HG03571 (cell line): Measurements from ENCODE around the gene FBXL20.
"Not testable (repeated sequence)": the region's sequence is repeated elsewhere in the genome, so short reads cannot be mapped to it uniquely, and the experiment has no call there.

Source experiments
- ATAC-seq: cut with Tn5 transposase; IDR thresholded peaks from one replicate; pipeline ENCODE4 v1.9.1; 2021; ENCODE audit not compliant: unreplicated experiment

FBXL20 gene

GRCh38 chr17:39334008-39334744, 67.2 kb downstream of the FBXL20 start:
- ATAC-seq: not testable (repeated sequence)

- ATAC-seq: no peak
Observed at GRCh38 chr17:39332092-39332491, 69.3 kb downstream of the FBXL20 start.

- no peak for ATAC-seq
Observed at GRCh38 chr17:39328815-39329214, 72.6 kb downstream of the FBXL20 start.

- no peak for ATAC-seq
Observed at GRCh38 chr17:39327109-39327508, 74.3 kb downstream of the FBXL20 start.

GRCh38 chr17:39325528-39326240, 75.7 kb downstream of the FBXL20 start:
- no peak for ATAC-seq

- ATAC-seq: no peak
Observed at GRCh38 chr17:39318636-39319035, 82.8 kb downstream of the FBXL20 start.

- ATAC-seq: no peak
Observed at GRCh38 chr17:39306509-39307212, 94.8 kb downstream of the FBXL20 start.

GRCh38 chr17:39305978-39306377, 95.4 kb downstream of the FBXL20 start:
- ATAC-seq: no peak

GRCh38 chr17:39304188-39304587, 97.2 kb downstream of the FBXL20 start:
- no peak for ATAC-seq

GRCh38 chr17:39294060-39294459, 107.4 kb downstream of the FBXL20 start:
- no peak for ATAC-seq

- not testable (repeated sequence) for ATAC-seq
Observed at GRCh38 chr17:39292546-39292945, 108.9 kb downstream of the FBXL20 start.

GRCh38 chr17:39286513-39286912, 114.9 kb downstream of the FBXL20 start:
- not testable (repeated sequence) for ATAC-seq

GRCh38 chr17:39284685-39285084, 116.7 kb downstream of the FBXL20 start:
- ATAC-seq: no peak

GRCh38 chr17:39283896-39284295, 117.5 kb downstream of the FBXL20 start:
- no peak for ATAC-seq

GRCh38 chr17:39283098-39283497, 118.3 kb downstream of the FBXL20 start:
- ATAC-seq: no peak

- ATAC-seq: no peak
Observed at GRCh38 chr17:39281806-39282205, 119.6 kb downstream of the FBXL20 start.

GRCh38 chr17:39278246-39278645, 123.2 kb downstream of the FBXL20 start:
- ATAC-seq: not testable (repeated sequence)

- ATAC-seq: no peak
Observed at GRCh38 chr17:39277110-39277509, 124.3 kb downstream of the FBXL20 start.

- ATAC-seq: no peak
Observed at GRCh38 chr17:39276113-39276512, 125.3 kb downstream of the FBXL20 start.

GRCh38 chr17:39271546-39271945, 129.9 kb downstream of the FBXL20 start:
- no peak for ATAC-seq

- no peak for ATAC-seq
Observed at GRCh38 chr17:39270923-39271322, 130.5 kb downstream of the FBXL20 start.

- no peak for ATAC-seq
Observed at GRCh38 chr17:39264119-39264518, 137.3 kb downstream of the FBXL20 start.
